Prostate gland (tissue), 2 donors: Measurements from ENCODE around the gene TIPARP.

Experiments used
- POLR2A ChIP-seq: fragments of 450-650 bp; IDR thresholded peaks from one replicate; pipeline ENCODE4 v1.6.1; 2016; ENCODE audit warnings: antibody characterized with exemption, mild to moderate bottlenecking
- POLR2AphosphoS5 ChIP-seq: sonication (generic); formaldehyde crosslinking; IDR thresholded peaks from one replicate; pipeline ENCODE4 v1.6.1; 2017; ENCODE audit warnings: antibody characterized with exemption
- TF ChIP-seq, protein P1 (sequence below), 4 experiments: fragments of 200-600 bp in 2 of 4; fragments of 450-650 bp in 2 of 4; sonication (generic) in 2 of 4; IDR thresholded peaks; 1 replicate in 3 of 4; 2 replicates in 1 of 4; pipeline ENCODE4 v1.5.1; 2016 to 2019; ENCODE audit warnings: antibody characterized with exemption in 4 of 4, mild to moderate bottlenecking in 2 of 4, moderate library complexity in 2 of 4

DNA sequence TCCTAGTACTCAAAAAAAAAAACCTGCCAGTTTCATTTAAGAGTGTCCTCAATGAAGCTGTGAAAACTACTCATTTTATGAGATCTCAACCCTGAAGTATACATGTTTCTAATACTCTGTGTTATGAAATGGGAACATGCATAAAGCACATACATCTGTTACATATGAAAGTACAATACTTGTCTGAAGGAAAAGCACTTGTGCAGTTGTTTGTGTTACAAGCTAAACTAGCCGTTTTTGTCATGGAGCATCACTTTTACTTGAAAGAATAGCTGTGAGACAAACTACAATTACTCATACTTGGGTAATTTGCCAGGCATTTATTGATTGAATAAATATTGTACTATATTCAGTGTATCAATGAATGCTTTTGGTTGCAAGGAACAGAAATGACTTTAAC lies 72.7 kb downstream of the TIPARP start:
- TF ChIP-seq, protein P1, sequence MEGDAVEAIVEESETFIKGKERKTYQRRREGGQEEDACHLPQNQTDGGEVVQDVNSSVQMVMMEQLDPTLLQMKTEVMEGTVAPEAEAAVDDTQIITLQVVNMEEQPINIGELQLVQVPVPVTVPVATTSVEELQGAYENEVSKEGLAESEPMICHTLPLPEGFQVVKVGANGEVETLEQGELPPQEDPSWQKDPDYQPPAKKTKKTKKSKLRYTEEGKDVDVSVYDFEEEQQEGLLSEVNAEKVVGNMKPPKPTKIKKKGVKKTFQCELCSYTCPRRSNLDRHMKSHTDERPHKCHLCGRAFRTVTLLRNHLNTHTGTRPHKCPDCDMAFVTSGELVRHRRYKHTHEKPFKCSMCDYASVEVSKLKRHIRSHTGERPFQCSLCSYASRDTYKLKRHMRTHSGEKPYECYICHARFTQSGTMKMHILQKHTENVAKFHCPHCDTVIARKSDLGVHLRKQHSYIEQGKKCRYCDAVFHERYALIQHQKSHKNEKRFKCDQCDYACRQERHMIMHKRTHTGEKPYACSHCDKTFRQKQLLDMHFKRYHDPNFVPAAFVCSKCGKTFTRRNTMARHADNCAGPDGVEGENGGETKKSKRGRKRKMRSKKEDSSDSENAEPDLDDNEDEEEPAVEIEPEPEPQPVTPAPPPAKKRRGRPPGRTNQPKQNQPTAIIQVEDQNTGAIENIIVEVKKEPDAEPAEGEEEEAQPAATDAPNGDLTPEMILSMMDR (IDR thresholded peaks at IDR 0.05): no peak
- TF ChIP-seq POLR2AphosphoS5 (no peak), POLR2A (no peak)
